Midbrain (tissue), 1 donor: ENCODE measurements around the gene LHFPL3.
A peak's percentile ranks its signal among the peaks of the same experiment; 100 is the strongest.
"Not testable (repeated sequence)": the region's sequence is repeated elsewhere in the genome, so short reads cannot be mapped to it uniquely, and the experiment has no call there.

Experiments
- DNase-seq: peaks from one replicate; lab custom pipeline; 2025; lab: John Stamatoyannopoulos, UW

Gene LHFPL3

DNA sequence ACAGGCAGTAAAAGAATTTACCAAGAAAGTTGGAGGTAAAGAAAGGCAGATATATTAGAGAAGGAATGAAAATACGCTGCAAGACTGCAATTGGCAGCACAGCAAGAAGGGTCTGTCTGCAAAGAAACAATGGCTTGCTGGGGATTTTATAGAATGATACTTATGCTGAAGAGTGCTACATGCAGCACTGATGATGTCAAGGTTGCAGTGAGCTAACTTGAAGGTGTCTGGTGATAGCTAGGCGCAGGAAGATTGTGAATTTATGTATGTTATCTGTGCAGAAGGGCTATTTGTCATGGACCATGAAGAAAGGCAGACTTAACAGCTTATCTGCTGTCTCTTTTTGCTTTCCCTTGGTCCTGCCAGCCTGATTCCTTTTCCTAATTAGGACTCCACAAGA is 366.3 kb downstream of the LHFPL3 start:
- no peak for DNase-seq

DNA sequence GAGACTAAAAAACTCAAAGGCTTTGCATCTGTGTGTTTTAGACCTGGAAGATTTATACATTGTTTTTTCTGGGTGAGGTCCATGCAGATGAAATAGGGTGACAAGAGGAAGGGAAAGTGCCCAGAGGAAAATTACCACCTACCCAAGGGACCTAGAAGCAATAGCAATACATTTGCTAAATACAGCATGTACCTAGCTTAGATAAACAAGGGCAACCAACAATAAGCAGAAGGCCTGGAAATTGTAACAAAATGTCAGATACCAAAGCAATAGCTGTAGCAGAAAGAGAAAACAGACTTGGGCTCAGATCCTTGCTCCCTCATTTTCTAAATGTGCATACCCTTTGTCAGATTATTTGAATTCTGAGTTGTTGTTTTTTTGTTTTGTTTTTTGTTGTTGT is 367.2 kb downstream of the LHFPL3 start:
- no peak for DNase-seq

DNA sequence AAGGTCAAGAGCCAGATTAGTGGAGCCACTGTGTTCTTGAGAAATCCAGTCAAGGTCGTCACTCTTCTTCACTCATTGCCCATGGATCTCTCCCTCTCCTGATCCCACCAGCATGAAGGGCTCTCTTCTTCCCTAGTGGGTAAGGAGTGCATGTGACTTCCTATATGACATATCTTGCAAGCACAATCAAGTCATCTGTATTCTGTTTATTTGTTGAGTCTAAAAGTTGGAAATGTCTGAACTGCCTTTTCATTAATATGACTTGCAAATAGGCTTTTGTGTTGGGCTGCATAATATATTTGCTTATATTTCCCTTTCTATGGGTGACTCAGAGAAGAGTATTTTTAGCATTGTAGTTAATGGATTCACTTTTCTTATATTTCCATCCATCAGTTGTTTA is 371.9 kb downstream of the LHFPL3 start:
- no peak for DNase-seq

DNA sequence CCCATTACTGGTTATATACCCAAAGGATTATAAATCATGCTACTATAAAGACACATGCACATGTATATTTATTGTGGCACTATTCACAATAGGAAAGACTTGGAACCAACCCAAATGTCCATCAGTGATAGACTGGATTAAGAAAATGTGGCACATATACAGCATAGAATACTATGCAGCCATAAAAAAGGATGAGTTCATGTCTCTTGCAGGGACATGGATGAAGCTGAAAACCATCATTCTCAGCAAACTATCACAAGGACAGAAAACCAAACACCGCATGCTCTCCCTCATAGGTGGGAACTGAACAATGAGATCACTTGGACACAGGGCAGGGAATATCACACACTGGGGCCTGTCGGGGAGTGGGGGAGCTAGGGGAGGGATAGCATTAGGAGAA is 392.6 kb downstream of the LHFPL3 start:
- DNase-seq, result not testable (repeated sequence)

DNA sequence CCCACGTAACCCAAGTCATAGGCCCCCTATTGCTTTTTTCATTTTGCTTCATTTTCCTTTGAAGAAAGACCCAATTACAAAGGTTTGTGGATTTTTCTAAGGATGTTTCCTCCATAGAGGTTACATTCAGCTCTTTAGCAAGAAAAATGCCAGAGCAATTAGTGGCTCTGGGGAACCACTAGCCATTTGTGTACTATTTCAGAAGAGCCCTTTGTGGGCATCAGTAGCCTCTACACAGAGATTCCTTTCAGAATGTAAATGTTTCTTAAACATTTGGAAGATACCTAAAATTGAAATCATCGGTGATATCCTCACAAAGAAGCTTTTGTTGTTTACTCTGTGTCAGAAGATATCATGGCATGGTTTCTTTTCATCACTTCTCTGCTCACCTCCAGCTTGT is 394.6 kb downstream of the LHFPL3 start:
- DNase-seq, result no peak

DNA sequence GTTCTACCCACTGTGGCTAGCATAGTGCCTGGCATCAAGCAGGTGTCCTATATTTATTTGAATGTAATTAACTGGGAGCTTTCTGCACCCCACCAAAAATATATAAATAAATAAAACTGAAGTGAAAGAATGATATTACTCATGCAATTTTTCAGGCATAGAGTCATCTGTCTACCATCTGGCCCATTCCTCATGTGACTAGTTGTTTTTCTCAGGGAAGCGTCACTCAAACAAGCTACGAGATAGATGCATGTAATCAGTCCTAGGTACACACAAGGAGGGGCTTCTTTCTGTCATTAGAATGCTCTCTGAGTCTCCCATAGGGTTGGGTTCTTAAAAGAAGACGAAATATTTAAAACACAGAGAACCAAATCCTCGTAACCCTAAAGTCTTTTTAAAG is 430.1 kb downstream of the LHFPL3 start:
- no peak for DNase-seq

DNA sequence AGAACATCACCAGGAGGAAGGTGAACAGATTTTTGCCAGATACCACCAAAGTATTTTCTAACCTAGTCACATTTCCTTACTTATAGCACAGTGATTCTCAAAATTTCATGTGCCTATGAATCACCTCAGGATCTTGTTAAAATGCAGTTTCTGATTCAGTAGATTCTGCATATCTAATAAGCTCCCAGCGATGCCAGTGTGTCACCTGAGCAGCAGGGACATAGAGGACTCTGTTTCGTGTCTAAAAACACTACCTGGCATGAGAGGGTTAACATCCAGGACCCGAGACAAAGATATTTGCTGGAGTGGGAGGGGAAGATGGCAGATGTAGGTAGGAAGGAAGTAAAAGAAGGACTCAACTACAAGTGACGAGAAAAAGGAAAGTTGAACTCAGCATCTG is 433.5 kb downstream of the LHFPL3 start:
- DNase-seq, result no peak

DNA sequence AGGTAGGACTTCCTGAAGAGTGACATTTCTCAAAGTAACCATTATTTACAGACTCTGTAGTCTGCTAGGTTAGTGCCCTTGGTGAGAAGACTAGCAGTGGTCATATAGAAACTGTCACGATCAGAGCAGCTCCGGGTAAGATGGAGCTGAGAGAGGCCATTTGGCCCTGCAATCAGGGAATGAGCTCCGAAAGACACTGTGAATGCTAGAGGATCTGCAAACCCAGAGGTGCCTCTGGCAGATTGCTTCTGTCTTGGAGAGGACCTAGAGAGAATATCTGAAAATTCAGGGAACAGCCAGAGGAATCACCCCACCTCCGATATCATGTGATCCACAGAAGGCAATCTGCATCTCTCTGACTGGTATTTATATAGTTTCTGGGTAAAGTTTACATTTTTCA is 438.7 kb downstream of the LHFPL3 start:
- no peak for DNase-seq

DNA sequence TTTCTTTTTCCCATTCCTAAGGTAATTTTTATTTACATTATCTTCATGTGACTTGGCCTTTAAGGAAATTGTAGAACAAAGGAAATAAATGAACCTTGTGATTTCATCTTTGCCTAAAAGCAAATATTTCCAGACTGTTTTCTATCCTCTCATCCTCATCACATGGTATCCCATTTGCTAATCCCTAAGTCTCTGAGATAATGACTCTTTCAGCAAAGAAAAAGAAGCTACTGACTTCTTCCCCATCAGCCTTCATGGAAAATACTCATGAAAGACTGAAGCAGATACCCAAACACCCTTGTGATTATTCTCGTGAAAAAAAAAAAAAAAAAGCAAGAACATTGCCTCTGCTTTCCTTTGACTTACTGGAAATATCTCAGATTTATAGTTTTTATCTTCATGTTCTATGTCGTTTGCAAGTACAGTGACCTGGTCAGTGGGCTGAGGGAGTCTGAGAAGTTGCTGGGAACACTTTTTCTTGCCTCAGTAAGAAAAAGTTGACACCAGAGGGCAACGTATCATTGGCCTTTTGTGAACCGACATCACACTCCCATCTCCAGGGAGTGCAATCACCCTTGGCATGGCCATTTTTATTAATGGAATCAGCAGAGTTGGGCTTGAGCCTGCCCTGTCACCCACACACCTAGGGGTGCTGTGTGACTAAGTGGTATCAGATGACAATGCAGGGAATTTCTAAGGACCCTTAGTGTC is 439.6 kb downstream of the LHFPL3 start:
- peak; percentile 27 for DNase-seq

DNA sequence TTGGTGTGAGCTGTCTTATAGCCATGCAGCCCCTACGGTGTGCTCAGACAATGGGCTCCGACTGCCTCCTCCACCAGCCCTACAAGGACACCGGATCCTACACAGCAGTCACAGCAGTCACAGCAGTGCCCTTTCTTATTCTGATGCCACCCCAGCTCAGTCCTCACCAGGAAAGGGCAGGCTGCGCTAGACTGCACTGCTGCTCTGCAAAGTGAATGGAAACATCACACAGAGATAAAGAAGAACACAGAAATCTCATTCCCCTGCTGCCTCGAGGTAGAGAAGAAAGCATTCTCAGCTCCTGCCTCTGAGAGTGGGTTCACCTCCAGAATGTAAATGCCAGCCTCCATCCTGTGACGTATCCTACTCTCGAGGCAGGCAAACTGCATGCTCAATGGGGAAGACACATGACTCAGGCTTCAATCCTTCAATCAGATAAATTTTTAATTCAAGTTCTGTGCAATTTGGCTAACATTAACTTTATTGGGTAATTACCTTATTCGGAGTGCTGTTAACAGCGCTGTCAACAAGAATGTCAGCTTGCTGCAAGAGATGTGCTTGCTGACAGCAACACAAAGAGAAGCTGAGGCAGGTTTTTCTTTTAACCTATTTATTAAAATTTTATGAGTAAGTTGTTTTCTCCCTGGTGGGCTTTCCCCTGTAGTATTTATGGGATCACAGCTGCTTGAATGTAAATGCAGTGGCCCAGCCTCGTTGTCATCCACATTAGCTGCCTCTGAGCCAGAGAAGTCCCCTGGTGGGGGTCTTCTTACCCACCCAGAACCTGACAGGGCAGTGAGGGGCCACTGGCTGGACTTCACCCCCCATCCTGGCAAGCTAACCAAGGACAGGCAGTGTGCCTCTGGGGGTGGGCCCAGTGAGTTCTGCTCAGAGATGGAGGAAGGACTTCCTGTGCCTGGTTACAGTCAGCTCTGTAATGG is 444.3 kb downstream of the LHFPL3 start:
- DNase-seq, result no peak

DNA sequence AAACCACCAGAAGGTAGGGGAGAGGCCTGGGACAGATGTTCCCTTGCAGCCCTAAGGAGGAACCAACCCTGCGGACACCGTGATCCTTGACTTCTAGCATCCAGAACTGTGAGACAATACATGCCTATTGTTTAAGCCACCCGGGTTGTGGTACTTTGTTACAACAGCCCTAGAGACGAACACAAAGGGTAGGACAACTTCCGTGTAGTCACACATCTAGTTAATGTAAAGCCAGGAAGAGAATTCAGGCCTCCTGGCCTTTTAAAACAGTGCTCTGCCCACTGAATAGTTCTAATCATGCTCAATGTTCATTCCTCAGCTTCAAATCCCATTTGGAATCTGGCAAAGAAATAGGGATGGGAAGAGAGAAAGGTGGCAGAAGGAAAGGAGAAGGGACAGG is 445.4 kb downstream of the LHFPL3 start:
- DNase-seq, result no peak

DNA sequence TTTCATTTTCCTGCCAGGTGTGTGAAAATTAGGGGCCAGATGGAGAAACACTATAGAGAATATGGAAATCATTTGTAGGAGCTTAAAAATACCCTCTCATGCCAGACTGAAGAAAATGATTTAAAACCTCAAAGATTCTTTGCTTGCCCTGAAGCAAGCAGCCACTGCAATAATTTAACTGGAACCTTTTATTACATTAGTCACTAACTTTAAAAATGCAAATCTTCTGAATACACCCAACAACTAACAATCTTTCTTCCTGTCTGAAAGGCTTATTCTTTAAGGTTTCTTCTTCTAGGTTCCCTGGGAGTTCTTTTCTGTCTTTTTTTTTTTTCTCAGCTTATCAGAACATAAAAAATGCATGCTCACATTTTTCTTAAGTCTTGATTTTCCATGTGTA is 447.1 kb downstream of the LHFPL3 start:
- DNase-seq, result no peak

DNA sequence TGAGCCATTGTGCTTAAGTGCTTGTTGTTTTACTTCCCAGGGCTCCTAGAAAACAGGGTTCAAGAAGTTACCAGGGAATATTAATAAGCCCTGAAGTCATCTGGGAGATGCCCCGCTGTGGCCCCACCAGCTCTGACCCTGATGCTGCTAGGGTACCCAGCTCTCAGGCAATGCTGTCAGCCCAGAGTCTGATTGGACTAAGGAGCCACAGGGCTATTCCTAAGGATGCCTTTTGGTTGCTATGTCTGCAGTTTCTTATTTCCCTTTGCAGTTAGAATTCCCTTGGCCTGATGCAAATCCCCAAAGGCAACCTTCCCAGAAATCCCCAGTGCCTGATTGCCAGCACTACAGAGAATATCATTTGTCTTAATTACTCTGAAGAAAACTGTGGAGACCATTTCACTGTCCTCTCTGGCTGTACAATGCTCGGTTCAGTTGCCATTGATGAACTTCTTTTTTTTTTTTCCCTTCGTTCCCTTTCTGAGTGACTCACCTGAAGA is 448.9 kb downstream of the LHFPL3 start:
- no peak for DNase-seq

DNA sequence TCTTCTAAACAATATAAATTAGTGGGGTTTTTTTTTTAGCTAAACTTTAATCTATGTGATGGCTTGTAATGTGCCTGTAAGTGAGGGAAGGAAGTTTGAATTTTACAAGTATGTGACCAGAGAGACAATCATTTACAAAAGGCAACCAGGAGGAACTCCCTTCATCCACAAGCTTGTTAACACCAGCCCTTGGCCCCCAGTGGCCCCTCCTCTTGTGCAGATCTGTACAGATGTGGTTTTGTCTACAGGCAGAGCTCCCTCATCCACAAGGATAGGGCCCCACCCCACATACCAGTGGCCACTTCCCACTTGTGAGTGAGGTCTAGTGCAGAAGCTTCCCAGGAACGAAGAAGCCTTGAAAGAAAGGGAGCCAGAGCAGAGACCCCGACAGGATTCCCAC is 451.5 kb downstream of the LHFPL3 start:
- DNase-seq, result no peak

DNA sequence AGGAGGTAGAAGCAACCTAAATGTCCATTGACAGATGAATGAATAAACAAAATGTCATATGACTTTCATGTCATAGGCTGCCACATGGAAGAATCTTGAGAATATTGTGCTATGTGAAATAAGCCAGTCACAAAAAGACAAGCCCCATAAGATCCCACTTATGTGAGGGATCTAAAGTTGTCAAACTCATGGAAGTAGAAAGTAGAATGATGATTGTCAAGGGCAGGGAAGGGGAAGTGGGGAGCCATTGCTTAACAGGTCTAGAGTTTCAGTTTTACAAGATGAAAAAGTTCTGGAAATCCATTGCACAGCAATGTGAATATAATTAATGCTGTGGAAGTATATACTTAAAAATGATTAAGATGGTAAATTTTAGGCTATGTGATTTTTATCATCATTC is 456.3 kb downstream of the LHFPL3 start:
- DNase-seq, result no peak

DNA sequence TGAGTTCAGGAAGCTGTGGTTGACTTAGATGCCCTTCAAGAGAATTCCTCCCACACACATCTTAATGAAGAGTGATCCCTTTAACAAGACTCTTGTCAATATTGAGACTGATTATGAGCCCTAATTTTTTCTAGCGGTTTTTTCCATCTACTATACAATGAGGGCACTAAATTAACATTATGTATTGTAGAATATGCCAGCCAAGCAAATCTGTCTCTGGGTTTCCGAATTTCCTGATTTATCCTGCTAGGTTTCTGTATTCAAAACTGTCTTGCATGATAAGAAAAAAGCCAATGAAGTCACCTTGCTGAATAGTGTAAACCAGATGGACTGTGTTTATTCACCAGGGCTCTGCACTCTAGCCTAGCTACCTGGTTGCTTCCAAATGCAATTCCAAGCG is 461.4 kb downstream of the LHFPL3 start:
- no peak for DNase-seq

DNA sequence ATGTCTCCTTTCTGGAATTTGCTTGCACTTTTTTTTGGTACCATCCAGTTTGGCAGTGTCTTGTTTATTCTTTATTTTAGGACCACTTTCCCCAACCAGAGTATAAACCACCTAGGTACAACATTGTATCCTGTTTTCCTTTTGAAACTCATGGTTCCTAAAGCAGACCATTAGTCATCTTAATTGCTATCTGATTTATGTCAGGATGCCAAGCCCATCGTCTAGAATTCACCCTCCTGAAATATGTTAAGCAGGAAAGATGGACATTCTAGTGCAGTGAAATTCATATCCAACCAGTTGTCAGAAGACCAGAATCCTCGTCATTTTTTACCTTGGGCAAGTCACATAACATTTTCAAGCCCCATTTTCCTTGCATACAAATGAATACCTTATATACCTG is 462.0 kb downstream of the LHFPL3 start:
- DNase-seq, result no peak

DNA sequence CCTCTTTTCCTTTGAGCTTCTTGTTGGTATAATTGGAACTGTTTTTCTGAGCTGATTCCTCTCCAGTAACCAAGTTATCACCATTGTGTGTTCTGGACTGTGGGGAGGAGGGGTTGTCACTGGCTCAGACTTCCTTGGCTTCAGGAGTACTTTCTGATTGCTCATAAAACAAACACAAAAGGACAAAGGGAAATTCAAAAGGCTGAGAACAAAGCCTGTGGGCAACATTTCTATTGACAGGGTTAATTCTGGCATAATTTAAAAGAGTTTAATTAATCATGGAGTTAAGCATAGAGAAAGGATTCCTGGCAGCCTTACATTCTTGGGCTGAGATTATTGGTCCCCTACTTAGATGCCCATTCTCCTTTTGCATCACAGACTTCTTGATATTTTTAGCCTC is 462.7 kb downstream of the LHFPL3 start:
- DNase-seq, result no peak

DNA sequence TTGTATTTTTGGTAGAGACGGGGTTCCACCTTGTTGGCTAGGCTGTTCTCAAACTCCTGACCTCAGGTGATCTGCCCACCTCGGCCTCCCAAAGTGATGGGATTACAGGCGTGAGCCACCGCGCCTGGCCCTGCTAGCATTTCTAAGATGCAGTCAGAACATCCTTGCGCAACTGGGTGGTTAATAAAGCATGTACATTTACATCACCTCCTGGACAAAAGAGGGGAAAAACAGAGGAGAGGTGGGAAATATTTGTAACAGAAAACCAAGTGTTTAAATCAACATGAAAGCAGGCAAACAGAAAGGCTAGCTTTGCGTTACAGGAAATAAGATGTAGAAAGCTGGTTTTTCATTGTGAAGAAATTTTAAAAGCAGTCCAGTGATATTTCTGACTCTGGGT is 464.7 kb downstream of the LHFPL3 start:
- no peak for DNase-seq

DNA sequence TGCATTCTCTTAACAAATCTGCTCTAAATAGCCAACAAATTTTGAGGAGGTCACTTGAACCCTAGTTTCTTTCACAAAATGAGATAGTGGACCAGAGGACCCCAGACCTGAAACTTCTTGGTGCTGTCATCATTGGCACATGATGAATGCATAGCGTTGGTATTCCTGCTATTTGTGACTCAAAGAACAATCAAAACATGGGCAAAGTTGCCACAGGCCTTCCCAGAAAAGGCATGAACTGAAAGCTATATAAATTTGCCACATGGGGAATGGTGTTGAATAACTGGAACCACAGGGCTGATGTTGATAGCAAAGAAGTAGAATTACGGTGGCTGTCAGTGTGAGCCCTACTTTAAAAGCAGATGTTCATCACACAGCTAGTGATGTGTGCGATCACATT is 465.8 kb downstream of the LHFPL3 start:
- no peak for DNase-seq

DNA sequence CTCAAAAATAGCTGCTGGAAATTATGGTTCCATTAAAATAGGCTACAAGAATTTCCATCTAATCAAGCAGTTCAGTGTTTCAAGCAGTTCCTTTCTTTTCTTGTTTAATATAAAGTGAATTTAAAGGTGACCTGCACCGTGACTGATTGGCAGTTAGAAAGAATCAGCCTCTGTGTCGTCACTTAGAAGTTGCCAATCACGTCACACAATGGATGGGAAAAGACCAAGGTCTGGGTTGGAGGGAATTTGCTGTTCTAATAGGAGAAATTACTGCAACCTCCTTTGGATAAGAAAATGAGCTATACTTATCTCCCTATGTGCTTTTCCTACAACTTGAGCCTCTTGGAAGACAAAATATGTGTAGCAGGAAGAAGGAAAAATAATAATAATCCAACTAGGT is 466.2 kb downstream of the LHFPL3 start:
- no peak for DNase-seq

DNA sequence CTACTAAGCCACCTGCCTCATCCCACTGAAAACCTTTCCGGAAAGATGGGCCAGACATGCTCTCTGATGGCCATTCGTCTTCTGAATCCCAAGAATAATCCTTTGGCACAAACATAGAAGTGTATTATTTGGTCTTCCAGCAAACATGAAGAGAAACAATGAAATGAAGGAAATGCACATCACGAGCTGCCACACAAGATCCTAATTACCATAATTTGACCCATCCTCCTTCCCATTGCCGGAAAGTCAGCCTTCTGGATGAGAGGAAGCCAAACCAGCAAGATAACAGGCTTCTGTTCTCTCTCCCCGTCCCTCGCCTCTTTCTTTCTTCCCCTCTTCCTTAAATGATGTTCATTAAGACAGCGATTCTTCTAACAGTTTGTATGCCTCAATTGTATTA is 466.7 kb downstream of the LHFPL3 start:
- peak; percentile 35 for DNase-seq
